Stimulated activated CD8-positive, alpha-beta memory T cell treated with anti-CD3 and anti-CD28 coated beads, Interleukin-4, amount 100 ng/mL, for 4 hours (primary cell): ENCODE data around the gene MOBP.

ENCODE experiments used
- DNase-seq, 2 donors: peaks; one replicate each; pipeline ENCODE4 v3.0.0-alpha.2; 2020; ENCODE audit warnings: low read depth in 2 of 2, low spot score in 1 of 2

The MOBP gene

DNA sequence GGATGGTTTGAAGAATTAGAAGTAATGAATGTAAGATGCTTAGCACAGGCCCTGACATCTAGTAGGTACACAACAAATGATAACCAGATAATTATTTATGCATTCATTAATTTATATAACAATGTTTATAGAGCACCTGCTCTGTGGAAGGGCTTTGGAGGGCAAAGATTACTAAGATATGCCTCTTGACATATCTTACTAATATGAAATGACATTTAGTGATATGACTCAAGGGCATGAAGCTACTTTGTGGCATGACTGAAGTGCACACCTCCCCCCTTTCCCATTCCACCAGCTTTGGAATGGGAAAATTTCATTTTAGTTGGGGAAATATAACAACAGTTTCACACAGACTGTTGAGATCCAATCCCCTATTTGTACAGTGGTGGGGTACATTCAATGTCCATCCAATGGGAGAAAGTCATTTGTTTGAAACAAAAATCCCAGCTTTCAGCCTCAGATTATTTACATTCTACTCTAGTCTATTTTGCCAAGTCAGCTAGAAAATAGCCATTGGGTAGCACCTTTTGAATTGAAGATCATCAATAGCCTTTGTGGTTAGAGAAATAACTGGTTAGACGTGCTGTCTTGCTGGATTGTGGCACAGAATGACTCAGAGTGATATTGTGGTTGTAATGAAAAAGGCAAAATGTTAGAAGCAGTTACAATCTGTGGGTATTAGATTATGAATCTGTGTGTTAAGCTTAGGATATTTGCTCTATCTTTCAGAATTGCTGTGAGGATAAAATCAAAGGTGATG lies 72.9 kb downstream of the MOBP start:
- no peak for DNase-seq

DNA sequence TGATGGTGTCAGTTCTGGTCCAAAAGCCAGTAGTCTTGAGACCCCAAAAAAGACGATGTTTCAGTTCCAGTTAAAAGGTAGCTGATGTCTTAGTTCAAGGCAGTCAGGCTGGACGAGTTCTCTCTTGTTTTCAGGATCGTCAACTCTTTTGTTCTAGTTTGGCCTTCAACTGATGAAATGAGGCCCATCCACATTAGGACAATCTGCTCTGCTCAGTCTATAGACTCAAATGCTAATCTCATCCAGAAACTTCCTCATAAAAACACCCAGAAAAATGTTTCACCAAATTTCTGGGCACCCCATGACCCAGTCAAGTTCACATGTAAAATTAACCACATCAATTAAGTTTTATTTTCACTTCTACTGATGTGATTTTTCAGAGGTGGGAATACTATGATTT lies 74.0 kb downstream of the MOBP start:
- DNase-seq, result no peak

DNA sequence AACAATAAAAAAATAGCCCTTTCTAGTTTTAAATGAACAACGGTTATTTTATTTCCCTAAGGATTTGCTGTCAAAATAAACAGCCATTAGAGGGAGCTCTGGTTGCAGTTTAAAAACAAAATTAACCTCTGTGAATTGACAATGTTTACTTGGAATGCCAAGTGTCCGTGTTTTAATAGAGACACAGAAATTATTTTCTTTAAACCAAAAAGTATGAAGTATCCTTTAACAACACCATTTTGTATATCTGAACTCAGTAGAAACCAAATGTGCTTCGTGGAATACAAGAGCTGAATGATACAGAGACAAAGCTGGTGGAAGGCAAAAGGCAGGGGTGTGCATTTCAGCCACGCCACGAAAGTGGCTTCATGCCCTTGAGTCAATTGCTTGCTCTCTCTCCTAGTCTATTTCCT lies 74.4 kb downstream of the MOBP start:
- no peak for DNase-seq

DNA sequence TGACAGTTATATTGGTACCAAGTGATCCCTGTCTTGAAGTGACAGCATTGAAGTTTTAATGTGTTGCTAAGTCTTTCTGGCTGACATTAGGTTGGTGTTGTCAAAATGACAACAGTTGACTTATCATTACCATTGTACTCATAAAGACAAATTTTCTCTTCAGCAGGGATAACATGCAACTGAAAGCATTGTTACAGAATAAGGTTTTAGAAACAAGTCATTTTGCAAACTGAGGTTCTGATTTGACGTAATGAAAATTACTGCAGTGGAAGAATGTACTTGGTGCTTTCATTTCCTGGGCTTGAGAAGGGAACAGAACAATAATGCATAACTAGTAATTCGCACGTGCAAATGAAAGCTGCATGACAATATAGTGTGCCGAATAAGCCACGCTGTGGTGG lies 75.1 kb downstream of the MOBP start:
- no peak for DNase-seq

DNA sequence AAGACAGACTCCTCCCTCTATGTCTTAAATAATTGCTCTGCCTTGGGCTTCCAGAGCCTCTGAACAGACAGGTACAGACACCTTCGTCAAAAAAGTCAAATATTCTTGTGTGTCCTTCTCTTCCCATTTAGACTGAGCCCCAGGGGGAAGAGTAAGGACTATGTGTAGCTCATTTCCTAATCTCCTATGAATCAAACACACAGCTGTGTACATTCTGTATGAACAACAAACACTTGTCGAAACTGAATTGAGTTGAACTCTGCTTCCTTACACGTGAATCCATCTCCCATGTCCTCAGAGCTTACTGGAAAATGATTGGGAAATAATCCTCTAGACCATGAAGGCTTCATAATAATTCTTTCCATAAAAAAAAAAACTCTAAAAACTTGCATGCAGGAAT lies 80.8 kb downstream of the MOBP start:
- no peak for DNase-seq

DNA sequence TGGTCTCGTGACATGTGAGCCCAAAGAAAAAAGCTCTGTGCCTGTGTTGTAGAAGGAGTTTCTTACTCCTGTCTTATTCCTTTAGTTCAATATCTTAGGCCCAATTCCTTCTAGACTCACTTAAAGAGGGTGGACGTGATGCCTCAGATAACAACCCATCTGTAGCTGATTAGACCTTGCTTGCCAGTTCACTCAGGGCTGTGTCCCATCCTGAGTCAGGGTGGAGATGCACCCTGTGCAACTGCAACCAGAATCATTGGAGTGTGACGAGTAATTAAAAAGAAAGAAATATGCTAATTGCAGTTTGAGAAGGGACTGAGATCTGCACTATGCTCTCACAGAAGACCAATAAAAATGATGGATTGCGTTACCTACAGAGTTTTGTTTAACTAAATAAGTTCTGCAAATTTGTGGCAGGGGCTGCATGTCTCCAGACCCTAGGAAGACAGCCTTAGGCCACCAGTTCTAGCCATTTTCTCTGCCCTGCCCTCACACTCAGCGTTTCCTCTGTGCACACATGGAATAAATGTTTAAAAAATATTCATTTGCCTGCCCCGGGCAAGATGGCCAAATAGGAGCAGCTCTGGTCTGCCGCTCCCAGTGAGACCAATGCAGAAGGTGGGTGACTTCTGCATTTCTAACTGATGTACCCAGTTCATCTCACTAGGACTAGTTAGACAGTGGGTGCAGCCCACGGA lies 83.0 kb downstream of the MOBP start:
- DNase-seq, result no peak
